NCI-H510A (cell line): Measurements from ENCODE around the gene GPX7.

ENCODE experiments used
- DNase-seq: peaks from one replicate; lab custom pipeline; 2025; lab: John Stamatoyannopoulos, UW

Gene GPX7

GRCh38 chr1:52629325-52629643 lies 27.1 kb downstream of the GPX7 start:
- no peak for DNase-seq

- no peak for DNase-seq
Measured at GRCh38 chr1:52629667-52630066, 27.5 kb downstream of the GPX7 start.

- no peak for DNase-seq
Measured at GRCh38 chr1:52631759-52632331, 29.7 kb downstream of the GPX7 start.

- DNase-seq, result peak; percentile 23
Measured at GRCh38 chr1:52632732-52633290, 30.6 kb downstream of the GPX7 start, which contains the start of gene SHISAL2A. Gene SHISAL2A, plus strand, starts transcription at chr1:52633168. Its CDS starts 326 bp downstream, at chr1:52633494.

- peak; percentile 19 for DNase-seq
Measured at GRCh38 chr1:52633291-52633754, 31.2 kb downstream of the GPX7 start.

- DNase-seq, result no peak
Measured at GRCh38 chr1:52634111-52634510, 31.9 kb downstream of the GPX7 start.

GRCh38 chr1:52635321-52636089 lies 33.3 kb downstream of the GPX7 start:
- DNase-seq, result no peak

- DNase-seq, result no peak
Measured at GRCh38 chr1:52636721-52637695, 34.8 kb downstream of the GPX7 start.

- no peak for DNase-seq
Measured at GRCh38 chr1:52637946-52638345, 35.8 kb downstream of the GPX7 start.

- DNase-seq, result no peak
Measured at GRCh38 chr1:52640697-52641096, 38.5 kb downstream of the GPX7 start.

- DNase-seq, result no peak
Measured at GRCh38 chr1:52641307-52641706, 39.1 kb downstream of the GPX7 start.

- DNase-seq, result no peak
Measured at GRCh38 chr1:52645261-52645660, 43.1 kb downstream of the GPX7 start.

- DNase-seq, result no peak
Measured at GRCh38 chr1:52651904-52652303, 49.7 kb downstream of the GPX7 start.

- no peak for DNase-seq
Measured at GRCh38 chr1:52653207-52653849, 51.2 kb downstream of the GPX7 start.

- no peak for DNase-seq
Measured at GRCh38 chr1:52654063-52654462, 51.9 kb downstream of the GPX7 start.

GRCh38 chr1:52657702-52658101 lies 55.5 kb downstream of the GPX7 start:
- DNase-seq, result no peak
